ENCODE measurements around the gene PLCB1.

The PLCB1 gene

DNA sequence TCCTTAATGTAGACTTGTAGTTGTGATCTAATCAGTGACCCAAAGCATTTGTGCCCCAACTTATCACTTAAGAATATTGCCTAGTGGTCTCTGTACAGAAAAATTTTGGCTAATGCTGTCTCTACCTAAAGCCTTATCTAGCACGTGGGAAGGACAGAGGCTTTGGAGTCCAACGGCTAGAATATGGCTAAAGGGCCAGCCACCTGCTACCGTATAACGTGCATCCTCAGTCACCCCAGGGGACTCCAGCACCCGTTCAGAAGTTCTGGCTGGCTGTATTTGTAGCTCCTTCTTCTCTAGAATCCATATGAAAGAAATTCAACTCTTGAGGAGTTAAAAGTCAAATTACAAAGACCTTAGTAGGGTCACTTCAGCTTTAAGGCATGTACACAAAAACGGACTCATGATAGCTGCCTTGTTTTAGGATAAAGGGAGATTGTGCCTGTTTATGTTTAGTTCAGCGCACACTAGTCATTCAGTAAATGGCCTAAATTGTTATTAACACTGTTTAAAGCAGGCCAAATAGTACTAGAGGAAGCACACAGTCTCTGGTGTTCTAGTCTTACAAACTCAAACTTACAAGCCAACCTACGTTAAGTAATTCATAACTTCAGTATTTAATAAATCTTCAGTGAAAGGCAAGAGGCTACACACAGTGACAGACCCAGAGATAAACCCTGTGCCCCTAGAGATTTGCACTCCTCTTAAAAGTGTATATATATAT is 529.3 kb downstream of the PLCB1 start:
- DNase-seq (ENCODE audit: low spot score) = no peak

DNA sequence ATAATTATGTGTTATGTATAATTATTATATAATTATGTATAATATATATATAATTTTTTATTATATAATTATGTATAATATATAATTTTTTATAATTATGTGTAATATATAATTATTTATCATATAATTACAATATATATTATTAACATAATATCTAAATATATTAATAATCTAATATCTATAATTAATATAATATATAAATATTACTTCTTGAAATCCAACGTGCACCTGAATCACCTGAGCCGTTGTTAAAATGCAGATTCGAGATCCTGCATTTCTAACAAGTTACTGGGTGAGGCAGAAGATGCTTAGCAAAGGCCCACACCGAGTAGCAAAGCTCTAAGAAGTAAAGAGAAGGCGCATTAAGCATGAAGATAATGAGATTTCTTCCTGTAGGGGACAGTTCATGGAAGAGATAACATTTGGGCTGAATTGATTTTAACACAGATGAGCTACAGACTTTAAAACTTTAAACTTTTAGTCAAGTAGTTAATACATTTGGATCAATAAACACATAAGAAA is 530.4 kb downstream of the PLCB1 start:
- no peak for DNase-seq (ENCODE audit: low spot score)

DNA sequence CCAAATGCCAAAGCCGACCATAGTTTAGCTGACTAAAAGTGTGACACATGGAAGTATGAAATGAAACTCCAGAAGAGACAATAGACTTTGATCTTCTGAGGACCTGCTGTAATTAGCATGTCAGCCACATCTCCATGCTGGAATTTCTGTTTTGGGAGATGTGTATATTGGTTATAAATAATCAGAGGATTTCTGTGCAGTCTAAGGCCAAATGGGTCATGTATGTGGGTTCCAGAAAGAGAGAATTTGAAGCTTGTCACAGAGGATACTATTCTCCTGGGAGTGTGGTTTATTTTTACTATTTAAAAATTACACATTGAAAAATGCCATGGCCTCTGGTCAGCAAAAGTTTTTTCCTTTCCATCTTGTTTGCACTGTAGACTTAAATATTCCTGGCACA is 531.4 kb downstream of the PLCB1 start:
- DNase-seq (ENCODE audit: low spot score) = no peak

DNA sequence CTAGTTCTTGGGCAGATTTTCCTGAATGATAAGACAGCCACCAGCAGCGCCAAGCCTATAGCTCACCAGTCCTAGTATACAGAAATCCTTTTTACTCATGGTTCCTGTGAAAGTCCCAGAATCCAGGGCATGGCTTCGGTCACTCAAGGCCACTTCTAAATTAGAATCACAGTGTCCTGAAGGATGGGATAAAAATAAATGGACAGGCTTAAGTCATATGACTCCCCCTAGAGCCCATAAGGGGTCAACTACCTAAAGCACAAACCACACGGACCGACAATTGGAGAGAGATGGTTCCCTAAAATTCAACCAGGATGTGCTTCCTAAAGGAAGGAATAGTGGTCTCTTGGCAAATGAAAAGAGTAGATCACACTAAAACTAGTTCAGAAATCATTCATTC is 532.7 kb downstream of the PLCB1 start:
- no peak for DNase-seq (ENCODE audit: low spot score)

DNA sequence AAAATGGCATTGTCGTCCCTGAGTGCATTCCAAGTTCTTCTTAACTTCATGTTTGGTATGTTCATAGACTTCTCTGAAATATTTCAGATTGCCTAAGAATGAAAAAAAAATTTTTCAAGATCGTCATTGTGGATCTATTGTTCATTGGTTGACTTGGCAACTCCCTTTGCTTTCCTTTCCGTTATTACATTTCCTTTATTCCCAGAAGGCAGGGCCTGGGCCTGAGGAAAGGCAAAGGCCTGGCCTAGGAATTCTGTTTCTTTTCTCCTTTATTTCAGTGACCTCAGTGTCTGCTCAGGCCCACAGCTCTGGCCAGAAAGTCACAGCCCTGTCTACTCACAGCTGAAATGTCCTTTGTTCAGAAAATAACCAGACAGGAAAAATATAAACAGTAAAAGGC is 535.2 kb downstream of the PLCB1 start:
- DNase-seq (ENCODE audit: low spot score) = no peak

DNA sequence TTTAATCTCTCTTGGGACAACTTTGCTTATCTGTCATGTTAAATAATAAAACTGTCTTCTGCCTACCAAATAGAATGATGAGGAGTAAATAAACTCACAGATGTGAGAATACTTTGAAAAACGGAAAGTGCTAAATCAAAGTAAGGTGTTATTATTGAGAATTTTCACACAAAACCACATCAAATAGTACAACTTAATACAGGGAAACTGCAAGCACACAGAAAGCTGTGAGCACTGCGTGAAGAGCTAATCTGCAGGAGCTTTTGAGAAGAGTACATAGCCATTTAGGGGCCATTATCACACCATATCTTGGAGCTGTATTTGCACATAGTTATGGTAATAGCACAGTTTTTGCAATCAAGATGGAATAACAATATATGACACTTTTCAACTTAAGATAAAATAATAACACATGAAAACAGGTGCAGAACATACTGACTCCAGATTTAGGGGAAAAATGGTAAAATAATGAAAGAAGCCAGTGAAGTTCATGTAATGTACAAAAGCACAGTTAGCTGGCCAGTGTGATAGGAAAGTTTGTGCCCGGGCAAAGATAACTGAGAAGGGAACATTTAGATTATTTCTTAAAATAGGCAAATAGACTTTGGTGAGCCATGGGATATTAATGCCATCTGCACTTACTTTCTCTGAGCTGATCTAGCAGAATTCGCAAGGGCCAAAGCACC is 538.3 kb downstream of the PLCB1 start:
- DNase-seq (ENCODE audit: low spot score) = no peak

DNA sequence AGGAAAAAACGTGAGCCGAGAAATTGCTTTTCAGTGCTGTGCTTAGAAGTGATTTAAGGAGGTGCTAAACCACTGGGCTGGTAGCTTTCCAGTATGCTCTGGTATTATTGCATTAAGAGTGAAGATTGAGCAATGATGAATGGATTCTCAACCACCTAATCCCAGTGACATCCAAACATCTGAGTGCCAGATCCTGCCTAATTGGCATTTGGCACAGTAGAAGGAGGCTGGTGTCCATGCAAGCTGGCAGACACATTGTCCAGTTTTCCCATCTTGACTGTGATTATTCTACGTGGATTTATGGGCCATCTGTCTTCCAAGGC is 538.8 kb downstream of the PLCB1 start:
- no peak for DNase-seq (ENCODE audit: low spot score)

DNA sequence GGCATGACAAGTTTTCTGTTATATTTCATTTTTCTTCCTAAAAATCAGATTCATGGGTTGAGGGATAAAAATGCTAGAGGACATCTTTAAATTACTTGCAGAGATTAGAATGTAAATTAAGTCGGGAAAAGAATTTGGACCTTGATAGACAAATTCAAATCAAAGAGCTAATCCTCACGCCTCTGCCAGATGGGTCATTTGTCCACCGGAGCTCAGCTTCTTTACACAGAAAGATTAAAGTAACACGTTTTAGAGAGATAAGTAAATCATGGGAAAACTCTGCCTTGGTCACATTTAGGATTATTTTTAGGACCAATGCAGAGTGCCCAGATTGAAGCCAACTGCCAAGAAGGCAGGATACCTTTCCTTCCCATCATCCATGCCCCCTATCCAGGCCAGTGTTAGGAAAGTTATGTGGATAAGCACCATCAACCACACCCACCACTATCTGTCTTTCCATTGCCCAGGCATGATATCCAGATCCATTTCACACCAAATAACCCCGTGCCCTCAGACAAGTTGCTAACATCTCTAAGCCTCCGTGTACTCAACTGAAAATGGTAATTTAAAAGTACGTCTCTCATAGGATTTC is 539.4 kb downstream of the PLCB1 start:
- DNase-seq (ENCODE audit: low spot score) = no peak

DNA sequence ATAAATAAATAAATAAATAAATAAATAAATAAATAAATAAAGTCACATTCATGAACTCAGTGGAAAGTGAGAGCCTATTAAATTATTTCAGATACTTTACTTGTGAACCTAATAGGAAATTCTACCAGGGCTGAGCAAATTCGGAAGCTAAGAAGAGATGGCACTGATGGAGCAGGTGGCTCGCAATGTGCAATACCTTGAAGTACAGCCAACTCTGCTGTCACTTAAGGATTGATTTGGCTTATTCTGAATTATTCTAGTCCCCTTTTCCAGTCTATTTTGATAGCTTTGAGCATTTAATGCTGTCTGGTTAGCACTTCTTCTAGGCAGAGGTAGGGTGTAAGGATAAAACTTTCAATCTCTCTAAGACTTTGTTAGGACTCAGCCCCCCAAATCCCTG is 541.0 kb downstream of the PLCB1 start:
- no peak for DNase-seq (ENCODE audit: low spot score)

DNA sequence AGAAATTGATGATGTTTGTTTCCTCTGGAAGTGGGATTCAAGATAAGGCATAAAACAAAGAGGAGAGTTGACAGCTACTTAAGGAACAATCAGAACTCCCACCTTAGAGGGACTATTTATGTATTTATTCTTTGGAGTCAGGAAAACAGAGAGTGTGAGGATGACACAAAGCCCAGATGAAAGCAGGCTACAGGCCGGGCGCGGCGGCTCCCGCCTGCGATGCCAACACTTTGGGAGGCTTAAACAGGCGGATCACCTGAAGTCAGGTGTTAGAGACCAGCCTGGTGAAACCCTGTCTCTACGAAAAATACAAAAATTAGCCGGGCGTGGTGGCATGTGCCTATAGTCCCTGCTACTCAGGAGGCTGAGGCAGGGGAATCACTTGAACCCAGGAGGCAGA is 543.8 kb downstream of the PLCB1 start:
- no peak for DNase-seq (ENCODE audit: low spot score)

DNA sequence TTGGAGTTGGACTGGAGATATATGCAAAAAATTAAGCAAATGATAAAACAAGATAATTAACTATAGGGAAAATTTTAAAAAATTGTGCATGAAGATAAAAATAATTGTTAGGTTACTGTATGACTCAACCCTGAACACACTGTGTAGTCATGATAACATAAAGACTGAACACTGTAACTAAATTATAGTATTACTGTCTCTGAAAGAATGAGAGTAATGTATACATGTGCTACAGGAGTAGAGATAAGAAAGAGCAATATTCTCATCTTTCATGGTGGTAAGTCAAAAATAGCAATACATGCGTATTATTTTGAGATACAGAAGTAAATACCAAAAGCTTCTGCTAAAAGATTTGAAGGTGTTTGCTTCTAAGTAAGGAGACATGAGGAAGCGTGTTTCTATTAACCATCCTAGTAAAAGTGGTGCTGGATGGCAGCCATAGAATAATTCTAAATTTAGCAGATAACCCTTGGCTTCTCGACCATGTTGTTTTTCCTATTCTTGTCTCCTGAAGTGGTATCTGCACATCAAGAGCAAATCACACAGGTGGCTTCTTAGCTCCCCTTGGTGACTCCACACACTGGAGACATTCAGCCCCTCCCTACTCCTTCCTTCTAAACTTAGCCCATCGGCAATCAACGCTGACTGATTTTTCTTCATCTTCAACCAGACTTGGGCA is 546.2 kb downstream of the PLCB1 start:
- no peak for DNase-seq (ENCODE audit: low spot score)

DNA sequence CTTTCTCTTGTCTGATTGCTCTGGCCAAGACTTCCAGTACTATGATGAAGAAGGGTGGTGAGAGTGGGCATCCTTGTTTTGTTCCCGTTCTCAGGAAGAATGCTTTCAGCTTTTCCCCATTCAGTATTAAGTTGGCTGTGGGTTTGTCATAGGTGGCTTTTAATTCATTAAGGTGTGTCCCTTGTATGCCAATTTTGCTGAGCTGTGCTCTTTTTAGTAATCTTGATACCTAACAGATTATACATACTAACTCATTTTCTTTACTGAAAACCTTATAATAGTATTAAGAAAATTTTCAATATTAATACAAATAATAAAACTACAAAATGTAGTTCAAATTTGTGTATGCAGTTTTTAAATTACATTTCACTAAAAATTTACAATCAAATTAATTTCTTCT is 557.3 kb downstream of the PLCB1 start:
- no peak for DNase-seq (ENCODE audit: low spot score)

DNA sequence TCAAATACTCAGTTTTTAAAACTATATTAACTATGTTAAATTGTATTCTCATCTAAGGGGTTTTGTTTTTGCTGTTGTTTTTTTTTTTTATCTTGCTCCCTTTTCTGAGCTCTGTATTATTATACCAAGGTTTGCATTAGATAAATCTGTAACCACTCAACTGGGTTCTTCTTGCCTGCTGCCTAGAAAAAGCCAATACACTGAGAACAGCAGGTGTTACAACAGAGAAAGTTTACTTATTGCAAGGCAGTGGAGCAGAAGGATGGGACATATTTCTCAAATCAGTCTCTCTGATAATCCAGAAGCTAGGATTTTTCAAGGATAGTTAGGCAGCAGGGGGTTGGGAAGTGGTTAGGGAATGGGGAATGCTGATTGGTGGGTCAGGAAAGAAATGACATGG is 558.0 kb downstream of the PLCB1 start:
- no peak for DNase-seq (ENCODE audit: low spot score)

DNA sequence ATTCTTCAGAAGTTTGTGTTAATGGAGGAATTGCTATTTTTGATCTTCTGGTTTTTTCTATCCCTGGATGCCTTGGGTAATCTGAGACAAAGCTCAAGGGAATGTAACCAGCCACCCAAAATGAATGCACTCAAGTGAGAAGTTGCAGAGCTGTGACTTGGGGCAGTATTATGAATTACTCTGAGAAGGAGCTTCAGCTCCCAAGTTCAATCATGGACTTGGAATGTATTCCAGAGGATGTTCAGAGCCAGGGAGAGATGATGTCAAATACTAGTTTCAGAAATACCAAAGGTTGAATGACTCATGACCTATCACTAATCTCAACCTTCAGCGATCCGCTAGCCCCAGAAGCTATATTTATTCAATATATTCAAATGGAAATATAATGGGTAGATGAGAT is 561.6 kb downstream of the PLCB1 start:
- no peak for DNase-seq (ENCODE audit: low spot score)

DNA sequence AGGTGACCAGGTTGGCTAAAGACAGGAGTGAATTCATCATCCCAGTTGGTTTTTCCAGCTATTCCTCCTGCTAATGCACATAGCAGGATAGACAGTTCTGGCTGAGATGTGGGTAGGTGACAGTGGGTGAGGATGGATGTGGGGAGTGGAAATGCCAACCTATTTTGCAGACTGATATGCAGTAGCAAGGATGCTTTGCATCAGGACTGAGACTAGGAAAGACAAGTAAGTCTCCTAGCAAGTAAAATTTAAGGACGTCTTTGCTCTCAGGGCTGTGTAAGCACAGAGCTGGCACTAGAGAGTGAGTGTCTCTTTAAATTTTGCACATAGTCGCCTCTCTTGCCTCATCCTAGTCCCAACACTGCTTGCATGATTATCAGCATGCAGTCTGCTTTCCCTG is 568.7 kb downstream of the PLCB1 start:
- no peak for DNase-seq (ENCODE audit: low spot score)

DNA sequence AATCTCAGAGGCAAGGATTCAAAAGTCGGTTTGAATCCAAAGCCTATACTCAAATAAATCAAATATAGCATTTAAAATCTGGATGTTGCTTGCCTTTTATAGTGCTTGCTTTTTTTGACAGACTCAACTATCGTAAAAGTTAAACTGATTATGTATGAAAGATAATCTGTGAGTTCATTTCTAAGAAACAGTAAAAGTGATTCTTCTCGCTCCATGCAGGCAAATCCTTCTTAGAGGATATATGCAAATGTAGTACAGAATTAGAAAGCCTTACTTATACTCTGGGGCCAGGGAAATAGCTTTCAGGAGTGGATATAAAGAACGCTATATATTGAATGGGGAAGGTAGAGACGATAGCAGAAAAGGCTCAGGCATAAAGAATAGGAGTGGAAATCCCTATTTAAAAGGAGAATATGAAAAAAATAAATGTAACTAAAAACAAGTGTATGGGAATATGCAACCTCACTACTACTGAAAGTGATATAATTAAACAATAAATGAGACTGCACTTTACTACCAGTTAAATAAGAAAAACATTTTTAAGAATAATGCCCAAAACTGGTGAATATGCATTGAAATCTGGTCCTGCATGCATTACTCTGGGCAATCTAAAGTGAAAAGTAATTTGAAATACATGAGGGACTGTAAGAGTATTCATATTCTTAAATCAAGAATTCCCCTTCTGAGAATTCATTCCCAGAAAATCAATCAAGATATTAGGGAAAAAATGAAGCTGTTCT is 575.1 kb downstream of the PLCB1 start:
- no peak for DNase-seq (ENCODE audit: low spot score)

DNA sequence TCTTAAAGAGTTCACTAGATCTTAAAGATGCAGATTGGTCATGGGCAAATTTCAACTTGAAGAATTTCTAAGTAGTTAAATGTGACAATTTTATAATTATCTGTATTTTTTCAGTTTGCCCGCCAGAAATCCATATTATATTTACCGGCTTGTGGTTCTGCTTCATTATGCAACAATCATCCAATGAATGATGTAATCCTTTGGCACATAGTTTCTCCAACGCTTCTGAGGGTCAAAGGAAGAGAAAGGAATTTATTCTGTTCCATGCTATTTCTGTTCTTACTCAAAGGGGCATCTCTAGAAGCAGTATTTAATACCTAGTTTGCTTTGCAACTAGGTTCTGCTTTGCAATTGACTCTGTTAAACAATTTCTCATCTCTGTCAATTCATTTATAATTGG is 577.6 kb downstream of the PLCB1 start:
- DNase-seq (ENCODE audit: low spot score) = no peak

DNA sequence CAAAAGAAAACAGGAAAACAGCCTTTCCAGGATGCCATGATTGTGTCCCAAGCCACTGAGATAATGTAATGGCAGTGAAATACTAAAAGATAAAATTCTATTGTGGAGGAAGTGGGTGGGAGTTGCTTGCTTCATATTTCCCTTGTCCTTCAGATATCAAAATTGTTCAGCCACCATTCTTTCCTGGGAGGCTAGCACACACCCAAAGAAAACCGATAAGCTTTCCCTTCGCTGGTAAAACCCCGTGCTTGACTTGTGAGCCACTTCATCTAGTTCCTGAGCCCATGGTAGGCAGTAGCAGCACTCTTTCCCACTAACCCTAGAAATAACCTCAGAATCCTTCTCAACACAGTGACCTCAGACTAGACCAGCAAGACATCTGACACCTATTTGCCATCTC is 579.4 kb downstream of the PLCB1 start:
- no peak for DNase-seq (ENCODE audit: low spot score)

DNA sequence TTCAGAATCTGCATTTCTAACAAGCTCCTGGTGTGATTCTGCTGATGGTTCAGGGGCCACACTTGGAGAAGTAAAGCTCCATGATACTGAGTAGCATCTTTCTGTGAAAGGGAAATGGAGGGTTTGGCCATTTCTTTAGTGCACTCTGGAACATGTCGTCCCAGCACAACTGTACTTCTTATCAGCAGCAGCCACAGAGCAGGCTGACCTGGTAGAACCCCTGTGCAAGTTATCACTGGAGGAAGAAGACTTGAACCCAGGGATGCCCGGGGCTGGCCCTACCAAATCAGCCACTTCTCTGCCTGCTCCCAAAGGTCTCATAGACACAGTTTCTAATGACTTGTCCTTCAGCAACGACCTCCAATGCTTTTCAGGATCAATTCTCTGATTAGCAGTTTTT is 582.1 kb downstream of the PLCB1 start:
- DNase-seq (ENCODE audit: low spot score) = no peak

DNA sequence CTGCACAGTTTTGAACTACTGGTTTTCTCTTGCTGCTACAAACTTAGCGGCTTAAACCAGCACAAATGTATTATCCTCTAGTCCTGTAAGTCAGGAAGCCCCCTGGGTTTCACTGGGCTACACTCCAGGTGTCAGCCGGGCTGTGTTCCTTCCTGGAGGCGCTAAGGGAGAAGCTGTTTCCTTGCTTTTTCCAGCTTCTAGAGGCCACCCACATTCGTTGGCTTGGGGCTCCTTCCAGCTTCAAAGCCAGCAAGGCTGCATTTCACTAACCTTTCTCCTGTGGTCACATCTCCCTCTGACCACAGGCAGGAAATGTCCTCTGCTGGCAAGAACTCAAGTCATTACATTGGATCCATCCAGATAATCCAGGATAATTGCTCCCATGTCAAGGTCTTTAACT is 586.2 kb downstream of the PLCB1 start:
- no peak for DNase-seq (ENCODE audit: low spot score)

DNA sequence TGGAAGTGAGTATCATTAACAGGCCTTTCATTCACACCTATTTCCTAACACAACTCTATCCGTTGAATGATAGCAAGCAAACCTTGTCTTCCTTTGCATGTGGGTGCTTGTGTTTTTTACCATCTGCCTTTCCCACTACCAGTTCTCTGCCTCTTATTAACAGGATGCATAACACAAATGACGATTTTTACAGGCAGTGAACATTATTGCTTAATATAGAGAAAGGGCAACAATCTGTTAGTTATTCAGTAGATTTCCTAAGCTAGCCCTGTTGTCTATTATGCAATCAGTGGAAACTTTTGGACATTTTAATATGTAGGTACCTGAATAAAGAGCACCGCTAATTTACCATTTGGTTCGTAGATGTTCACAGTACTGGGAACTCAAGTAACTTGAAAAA is 588.0 kb downstream of the PLCB1 start:
- DNase-seq (ENCODE audit: low spot score) = no peak

DNA sequence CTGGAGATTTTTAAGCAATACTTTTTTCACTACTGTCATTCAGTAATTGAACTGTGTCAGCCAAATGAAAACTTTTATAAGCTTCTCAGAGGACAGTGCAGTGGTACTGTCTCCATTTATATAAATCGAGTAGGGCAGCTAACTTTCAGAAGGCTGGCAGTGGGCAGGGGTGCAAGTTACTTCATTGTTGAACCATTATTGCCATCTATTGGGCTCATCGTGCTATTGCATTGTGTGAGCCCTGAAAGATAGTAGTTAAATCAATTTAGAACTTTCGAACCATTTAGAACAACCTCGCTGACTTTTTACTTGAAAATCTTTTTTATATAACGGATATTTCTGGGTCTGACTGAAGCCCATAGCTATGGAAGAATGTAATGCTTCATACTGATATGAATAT is 589.0 kb downstream of the PLCB1 start:
- DNase-seq (ENCODE audit: low spot score) = peak; percentile 52

Data from D341Med (cell line).